Cardiac muscle cell (in vitro differentiated cells and primary cell): ENCODE measurements around the gene MCTP2. TPM values are rescaled to one million over a fixed set of nuclear protein-coding genes. Genes with fewer than 3 reads are reported as not detected.

Source experiments
- DNase-seq, 2 donors: peaks; one replicate each; pipeline versions ENCODE4 v3.0.0 to v3.0.0-alpha.2; 2010 to 2017; ENCODE audit warnings: low read depth in 1 of 2, low spot score in 1 of 2
- H3K27ac ChIP-seq: fragments of 200-600 bp; sonication (generic); 2 replicates; pipeline ENCODE4 v1.5.1; 2016
- H3K27me3 ChIP-seq: fragments of 200-600 bp; sonication (generic); 2 replicates; pipeline ENCODE4 v1.6.0; 2016; ENCODE audit warnings: control low read depth
- H3K36me3 ChIP-seq: fragments of 200-600 bp; sonication (generic); 2 replicates; pipeline ENCODE4 v1.5.1; 2016; ENCODE audit warnings: control low read depth
- H3K4me1 ChIP-seq: fragments of 200-600 bp; sonication (generic); 2 replicates; pipeline ENCODE4 v1.8.1; 2017; ENCODE audit warnings: low read depth, mild to moderate bottlenecking, mixed run types
- H3K4me3 ChIP-seq: fragments of 200-600 bp; sonication (generic); 2 replicates; pipeline ENCODE4 v1.5.1; 2016; ENCODE audit warnings: mild to moderate bottlenecking
- H3K9me3 ChIP-seq: fragments of 200-600 bp; sonication (generic); 2 replicates; pipeline ENCODE4 v1.5.1; 2017; ENCODE audit warnings: low read depth, mild to moderate bottlenecking, control low read depth
- CTCF ChIP-seq: IDR thresholded peaks from 2 replicates; pipeline ENCODE4 v1.5.1; 2012; ENCODE audit warnings: low read depth, mild to moderate bottlenecking, low read length
- polyA plus RNA-seq: library from polyadenylated mRNA; unstranded; fragments of >200 nt; fragmentation: Nextera tagmentation; extraction: Ambion mirVana; gene quantifications from 2 replicates; pipeline ENCODE4 v1.2.1, GENCODE V29; 2016
- total RNA-seq: library from RNA; depleted of rRNA; stranded (reverse); fragments of >200 nt; gene quantifications from 2 replicates; pipeline ENCODE4 v1.2.3, GENCODE V29; 2016

MCTP2 gene
- total and polyA plus RNA-seq, 2 experiments from 2014 or later, result 0.34 to 0.83 TPM

DNA sequence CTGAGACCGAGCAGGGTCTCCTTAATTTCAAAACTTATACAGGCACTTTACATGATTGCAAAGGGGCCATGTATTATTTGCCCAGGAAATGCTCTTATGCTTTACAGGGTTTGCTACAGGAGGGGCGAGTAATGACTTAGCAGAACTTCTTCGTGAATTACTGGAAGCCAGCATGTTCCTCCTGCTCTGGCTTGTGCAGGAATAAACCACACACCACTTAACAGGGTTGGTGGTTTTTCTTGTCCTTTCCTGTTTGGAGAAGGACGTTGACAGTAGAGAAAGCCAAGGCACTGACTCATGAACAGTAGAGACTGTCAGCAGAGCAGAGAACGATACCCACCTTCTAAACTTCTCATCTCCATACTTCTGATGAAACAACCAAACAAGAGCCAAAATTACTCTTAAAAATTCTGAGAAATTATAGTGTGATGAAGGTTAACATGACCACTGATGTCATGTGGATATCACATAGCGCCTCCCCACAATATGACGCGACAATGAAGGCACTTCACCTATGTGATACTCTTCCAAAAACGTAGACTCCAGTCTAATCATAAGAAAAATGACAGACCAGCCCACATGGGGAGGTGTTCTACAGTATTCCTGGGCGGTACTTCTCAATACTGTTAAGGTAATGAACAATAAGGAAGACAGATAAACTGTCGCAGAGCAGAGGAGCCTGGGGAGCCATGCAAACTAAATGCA is 24.7 kb upstream of the MCTP2 start:
- DNase-seq, result no peak
- no peaks in the 10 kb centered on the region for H3K36me3 ChIP-seq
- H3K4me3 ChIP-seq, result no peak overlapping the region
- H3K9me3 ChIP-seq, result no peaks in the 10 kb centered on the region
- no peak for TF ChIP-seq CTCF
- no peaks in the 10 kb centered on the region for H3K27me3 ChIP-seq
- no peak overlapping the region for H3K27ac ChIP-seq
- no peaks in the 10 kb centered on the region for H3K4me1 ChIP-seq

DNA sequence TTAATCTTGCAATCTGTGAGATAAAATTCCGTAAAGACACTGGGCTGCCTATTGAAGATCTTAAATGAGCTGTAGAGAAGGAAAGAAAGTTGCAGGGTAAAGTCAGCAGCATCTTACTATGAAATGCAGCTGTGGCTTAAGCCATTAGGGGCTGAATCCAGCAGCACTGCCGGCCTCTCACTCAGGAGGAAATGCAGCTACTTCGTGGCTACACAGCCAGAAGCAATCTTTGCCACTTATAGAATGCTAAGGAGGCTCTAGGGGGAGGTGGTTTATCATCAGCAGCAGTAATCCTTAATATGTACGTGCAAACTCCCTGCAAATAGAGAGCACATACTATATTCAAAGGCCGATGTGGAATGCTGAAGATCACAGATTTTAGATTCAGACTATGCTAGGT is 19.1 kb upstream of the MCTP2 start:
- Histone ChIP-seq H3K9me3 (no peaks in the 10 kb centered on the region), H3K27ac (no peak overlapping the region), H3K27me3 (no peaks in the 10 kb centered on the region), H3K36me3 (no peaks in the 10 kb centered on the region), H3K4me3 (no peak overlapping the region), H3K4me1 (no peaks in the 10 kb centered on the region)
- TF ChIP-seq CTCF, result no peak
- DNase-seq, result no peak

DNA sequence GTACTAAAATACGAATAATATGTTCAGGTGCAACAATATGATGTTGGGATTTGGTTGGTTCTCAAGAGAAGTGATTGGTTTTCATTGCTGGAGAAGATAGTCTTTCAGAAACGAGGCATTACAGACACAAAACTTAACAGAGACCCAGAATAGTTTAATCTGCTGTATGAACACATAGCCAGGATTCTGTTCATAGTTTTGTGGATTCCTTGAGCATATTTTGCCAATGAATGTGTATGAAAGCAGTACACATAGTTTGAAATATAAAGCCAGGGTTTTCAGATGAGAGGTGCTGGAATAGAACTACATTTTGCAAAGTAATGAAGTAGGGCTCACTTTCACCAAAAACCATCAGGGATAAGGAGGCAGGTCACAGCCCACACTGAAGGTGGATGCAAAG is 5.7 kb upstream of the MCTP2 start:
- TF ChIP-seq CTCF, result no peak
- H3K27me3 ChIP-seq, result peaks cover 33% of the 10 kb centered on the region
- DNase-seq, result no peak

GRCh38 chr15:94228611-94229010 is 2.8 kb upstream of the MCTP2 start:
- no peaks in the 10 kb centered on the region for H3K4me1 ChIP-seq
- no peak overlapping the region for H3K27ac ChIP-seq
- TF ChIP-seq CTCF, result no peak

More for the DNA sequence above, 5.7 kb upstream of the MCTP2 start:
- H3K36me3 ChIP-seq, result no peaks in the 10 kb centered on the region
- H3K27ac ChIP-seq, result no peak overlapping the region
- no peaks in the 10 kb centered on the region for H3K9me3 ChIP-seq
- H3K4me3 ChIP-seq, result no peak overlapping the region
- no peaks in the 10 kb centered on the region for H3K4me1 ChIP-seq

GRCh38 chr15:94229591-94230369 is 1.6 kb upstream of the MCTP2 start:
- DNase-seq, result no peak
- H3K27me3 ChIP-seq, result peaks cover 62% of the 10 kb centered on the region
- H3K4me3 ChIP-seq, result no peak overlapping the region

More at GRCh38 chr15:94228611-94229010, 2.8 kb upstream of the MCTP2 start:
- no peak overlapping the region for H3K4me3 ChIP-seq
- DNase-seq, result no peak
- H3K36me3 ChIP-seq, result no peaks in the 10 kb centered on the region
- peaks cover 62% of the 10 kb centered on the region for H3K27me3 ChIP-seq
- H3K9me3 ChIP-seq, result no peaks in the 10 kb centered on the region

More at GRCh38 chr15:94229591-94230369, 1.6 kb upstream of the MCTP2 start:
- Histone ChIP-seq H3K9me3 (no peaks in the 10 kb centered on the region), H3K27ac (no peak overlapping the region), H3K36me3 (no peaks in the 10 kb centered on the region), H3K4me1 (no peaks in the 10 kb centered on the region)
- TF ChIP-seq CTCF, result no peak
